Hepatocyte (in vitro differentiated cells): ENCODE measurements around the gene URAD. TPM values are rescaled to one million over a fixed set of nuclear protein-coding genes. Genes with fewer than 3 reads are reported as not detected.

ENCODE experiments used
- DNase-seq: peaks from one replicate; pipeline ENCODE4 v3.0.0-alpha.2; 2016; ENCODE audit warnings: low spot score
- H2AFZ ChIP-seq: fragments of 200-600 bp; sonication (generic); 2 replicates; pipeline ENCODE4 v1.6.0; 2016; ENCODE audit warnings: antibody characterized with exemption, mild to moderate bottlenecking
- H3K27ac ChIP-seq: fragments of 200-600 bp; sonication (generic); 2 replicates; pipeline ENCODE4 v1.5.1; 2016; ENCODE audit warnings: mild to moderate bottlenecking
- H3K27me3 ChIP-seq: fragments of 200-600 bp; sonication (generic); 2 replicates; pipeline ENCODE4 v1.6.1; 2016
- H3K36me3 ChIP-seq: fragments of 200-600 bp; sonication (generic); replicated peaks from 2 replicates; pipeline ENCODE4 v1.5.1; 2016; ENCODE audit warnings: low read depth; ENCODE audit not compliant: insufficient read depth
- H3K4me1 ChIP-seq: fragments of 200-600 bp; sonication (generic); 2 replicates; pipeline ENCODE4 v1.5.1; 2016; ENCODE audit warnings: mild to moderate bottlenecking, moderate library complexity; ENCODE audit not compliant: insufficient read depth
- H3K4me2 ChIP-seq: fragments of 200-600 bp; sonication (generic); 2 replicates; pipeline ENCODE4 v1.6.0; 2016
- H3K4me3 ChIP-seq: fragments of 200-600 bp; sonication (generic); 2 replicates; pipeline ENCODE4 v1.5.1; 2016; ENCODE audit warnings: mild to moderate bottlenecking
- H3K79me2 ChIP-seq: fragments of 200-600 bp; sonication (generic); 2 replicates; pipeline ENCODE4 v1.6.0; 2017; ENCODE audit warnings: mild to moderate bottlenecking
- H3K9me2 ChIP-seq: fragments of 200-600 bp; sonication (generic); replicated peaks from 2 replicates; pipeline ENCODE4 v1.6.0; 2017; ENCODE audit warnings: mild to moderate bottlenecking; ENCODE audit not compliant: insufficient read depth
- H3K9me3 ChIP-seq: fragments of 200-600 bp; sonication (generic); 2 replicates; pipeline ENCODE4 v1.5.1; 2016; ENCODE audit warnings: low read depth, mild to moderate bottlenecking
- H4K20me1 ChIP-seq: fragments of 200-600 bp; sonication (generic); 2 replicates; pipeline ENCODE4 v1.6.0; 2016; ENCODE audit warnings: mild to moderate bottlenecking; ENCODE audit not compliant: insufficient read depth, poor library complexity, severe bottlenecking
- EZH2 ChIP-seq: fragments of 200-600 bp; sonication (generic); IDR thresholded peaks from 2 replicates; pipeline ENCODE4 v1.6.1; 2016; ENCODE audit warnings: antibody characterized with exemption, mild to moderate bottlenecking, borderline replicate concordance
- EZH2phosphoT487 ChIP-seq: fragments of 200-600 bp; sonication (generic); IDR thresholded peaks from one replicate; pipeline ENCODE4 v1.6.1; 2018; ENCODE audit warnings: antibody characterized with exemption, mild to moderate bottlenecking, low read depth, moderate library complexity; ENCODE audit not compliant: unreplicated experiment, severe bottlenecking
- WGBS: methylation state at CpG from one replicate; pipeline ENCODE4 v1.1.6; 2016; ENCODE audit warnings: low lambda C conversion rate; ENCODE audit errors: missing lambda C conversion rate; 5-methylcytosine and 5-hydroxymethylcytosine counted together
- polyA plus RNA-seq: library from polyadenylated mRNA; unstranded; fragments of >200 nt; fragmentation: Nextera tagmentation; extraction: Ambion mirVana; gene quantifications from 2 replicates; pipeline ENCODE4 v1.2.1, GENCODE V29; 2016
- total RNA-seq: library from RNA; depleted of rRNA; stranded (reverse); fragments of >200 nt; gene quantifications from 2 replicates; pipeline ENCODE4 v1.2.3, GENCODE V29; 2014
- TF ChIP-seq, protein P1 (sequence below): fragments of 200-600 bp; sonication (generic); IDR thresholded peaks from 2 replicates; pipeline ENCODE4 v1.5.1; 2016; ENCODE audit warnings: antibody characterized with exemption, mild to moderate bottlenecking; ENCODE audit not compliant: poor library complexity

URAD gene
- total and polyA plus RNA-seq, 2 experiments from 2014 or later: 18.2 to 35.7 TPM

DNA sequence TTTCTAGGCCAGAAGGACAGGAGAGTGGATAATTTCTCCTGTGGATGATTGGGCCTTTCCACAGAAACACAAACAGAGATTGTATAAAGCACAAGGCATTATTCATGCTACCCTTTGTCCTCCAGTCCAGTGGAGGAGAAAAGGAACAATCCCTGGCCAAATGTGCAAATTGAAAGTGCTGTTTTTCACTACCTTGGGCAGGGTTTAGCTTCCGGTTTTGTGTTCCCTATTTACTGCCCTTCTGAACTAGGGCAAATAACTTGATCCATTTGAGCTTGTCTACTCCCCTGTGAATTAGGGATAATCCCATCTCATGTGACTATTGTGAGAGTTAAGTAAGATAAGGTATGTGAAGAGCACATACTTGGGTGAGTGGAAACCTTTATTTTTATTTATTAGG is 55.4 kb downstream of the URAD start:
- H3K79me2 ChIP-seq: no peaks in the 10 kb centered on the region
- TF ChIP-seq EZH2: no peak
- TF ChIP-seq, protein P1, sequence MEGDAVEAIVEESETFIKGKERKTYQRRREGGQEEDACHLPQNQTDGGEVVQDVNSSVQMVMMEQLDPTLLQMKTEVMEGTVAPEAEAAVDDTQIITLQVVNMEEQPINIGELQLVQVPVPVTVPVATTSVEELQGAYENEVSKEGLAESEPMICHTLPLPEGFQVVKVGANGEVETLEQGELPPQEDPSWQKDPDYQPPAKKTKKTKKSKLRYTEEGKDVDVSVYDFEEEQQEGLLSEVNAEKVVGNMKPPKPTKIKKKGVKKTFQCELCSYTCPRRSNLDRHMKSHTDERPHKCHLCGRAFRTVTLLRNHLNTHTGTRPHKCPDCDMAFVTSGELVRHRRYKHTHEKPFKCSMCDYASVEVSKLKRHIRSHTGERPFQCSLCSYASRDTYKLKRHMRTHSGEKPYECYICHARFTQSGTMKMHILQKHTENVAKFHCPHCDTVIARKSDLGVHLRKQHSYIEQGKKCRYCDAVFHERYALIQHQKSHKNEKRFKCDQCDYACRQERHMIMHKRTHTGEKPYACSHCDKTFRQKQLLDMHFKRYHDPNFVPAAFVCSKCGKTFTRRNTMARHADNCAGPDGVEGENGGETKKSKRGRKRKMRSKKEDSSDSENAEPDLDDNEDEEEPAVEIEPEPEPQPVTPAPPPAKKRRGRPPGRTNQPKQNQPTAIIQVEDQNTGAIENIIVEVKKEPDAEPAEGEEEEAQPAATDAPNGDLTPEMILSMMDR: no peak
- no peak for TF ChIP-seq EZH2phosphoT487
- WGBS: 83% methylated on average over 1 of the region's 1 CpG
- no peaks in the 10 kb centered on the region for H3K4me1 ChIP-seq
- no peak overlapping the region for H3K4me2 ChIP-seq
- no peak overlapping the region for H3K27ac ChIP-seq
- H3K9me2 ChIP-seq: no peaks in the 10 kb centered on the region
- no peaks in the 10 kb centered on the region for H3K9me3 ChIP-seq
- H2AFZ ChIP-seq: no peak overlapping the region
- H3K27me3 ChIP-seq: peaks cover 40% of the 10 kb centered on the region
- DNase-seq: no peak
- H3K4me3 ChIP-seq: no peak overlapping the region
- H3K36me3 ChIP-seq: no peaks in the 10 kb centered on the region
- H4K20me1 ChIP-seq: no peaks in the 10 kb centered on the region

DNA sequence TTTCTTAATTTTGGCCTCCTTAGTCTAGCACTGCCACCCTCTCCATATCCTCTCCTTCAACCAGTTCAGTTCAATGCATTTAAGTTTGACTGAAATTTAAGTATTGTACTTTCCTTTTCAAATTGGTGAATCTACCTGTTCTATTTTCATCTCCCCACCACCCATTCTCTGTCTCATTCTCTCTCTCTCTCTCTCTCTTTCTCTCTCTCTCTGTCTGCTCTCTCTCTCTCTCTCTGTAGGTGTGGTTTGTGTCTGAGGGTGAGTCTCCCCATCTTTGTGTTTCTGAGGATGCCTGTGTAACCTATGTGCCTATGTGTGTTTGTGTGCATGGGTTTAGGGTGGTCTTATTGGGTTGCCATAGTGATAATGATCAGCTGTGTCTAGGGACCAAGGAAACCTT is 58.6 kb downstream of the URAD start:
- no peaks in the 10 kb centered on the region for H4K20me1 ChIP-seq
- TF ChIP-seq, protein P1: no peak
- TF ChIP-seq EZH2: no peak
- no peak for TF ChIP-seq EZH2phosphoT487
- H3K36me3 ChIP-seq: no peaks in the 10 kb centered on the region
- H3K4me3 ChIP-seq: no peak overlapping the region
- no peak for DNase-seq
- no peaks in the 10 kb centered on the region for H3K4me1 ChIP-seq
- H3K27ac ChIP-seq: no peak overlapping the region
- no peak overlapping the region for H2AFZ ChIP-seq
- no peaks in the 10 kb centered on the region for H3K79me2 ChIP-seq
- H3K27me3 ChIP-seq: peaks cover 72% of the 10 kb centered on the region
- H3K4me2 ChIP-seq: no peak overlapping the region
- no peaks in the 10 kb centered on the region for H3K9me2 ChIP-seq
- no peaks in the 10 kb centered on the region for H3K9me3 ChIP-seq

DNA sequence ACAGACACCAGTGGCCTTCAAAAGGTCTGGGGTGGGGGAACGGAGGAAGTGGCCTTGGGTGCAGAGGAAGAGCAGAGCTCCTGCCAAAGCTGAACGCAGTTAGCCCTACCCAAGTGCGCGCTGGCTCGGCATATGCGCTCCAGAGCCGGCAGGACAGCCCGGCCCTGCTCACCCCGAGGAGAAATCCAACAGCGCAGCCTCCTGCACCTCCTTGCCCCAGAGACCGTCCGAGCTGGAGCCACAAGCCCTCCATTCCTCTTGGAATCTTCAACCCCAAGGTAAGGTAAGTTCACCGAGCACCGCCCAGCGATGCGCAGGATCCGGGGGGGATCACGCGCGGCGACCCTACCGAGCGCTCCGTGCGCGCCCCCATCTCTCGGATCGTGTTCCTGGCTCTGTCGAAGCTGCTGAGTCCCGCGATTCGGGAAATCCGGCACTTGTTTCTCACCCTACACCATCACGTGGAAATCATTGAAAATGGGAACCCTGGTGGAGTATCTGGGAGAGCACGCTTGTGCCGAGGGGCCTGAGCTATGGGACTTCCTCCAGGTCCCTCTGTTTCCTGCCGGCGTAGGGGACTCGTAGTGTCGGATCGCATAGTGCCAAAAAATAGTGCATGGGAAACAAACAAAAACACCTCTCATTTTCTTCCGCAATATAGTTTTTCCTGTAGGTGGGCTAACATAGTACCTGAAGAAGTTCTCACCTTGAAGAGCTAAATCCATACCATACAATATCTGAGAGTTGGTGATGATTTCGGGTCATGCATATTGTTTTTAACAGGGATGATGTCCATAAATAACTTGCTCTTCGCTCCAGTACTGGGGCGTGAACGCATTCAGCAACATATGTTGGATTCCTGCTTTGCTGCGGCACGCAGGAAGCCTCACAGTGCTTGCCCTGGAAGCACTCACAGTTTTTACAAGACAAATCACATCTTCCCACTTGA is 59.4 kb downstream of the URAD start:
- H3K27me3 ChIP-seq: peaks cover 80% of the 10 kb centered on the region
- 22% methylated on average over 48 of the region's 48 CpGs for WGBS
- H2AFZ ChIP-seq: no peak overlapping the region
- H3K4me2 ChIP-seq: no peak overlapping the region
- no peaks in the 10 kb centered on the region for H3K9me2 ChIP-seq
- no peaks in the 10 kb centered on the region for H3K36me3 ChIP-seq
- no peak overlapping the region for H3K27ac ChIP-seq
- no peaks in the 10 kb centered on the region for H3K79me2 ChIP-seq
- no peak for DNase-seq
- H3K4me1 ChIP-seq: no peaks in the 10 kb centered on the region
- TF ChIP-seq, protein P1: no peak
- TF ChIP-seq EZH2 (no peak), EZH2phosphoT487 (no peak)
- no peaks in the 10 kb centered on the region for H4K20me1 ChIP-seq
- no peak overlapping the region for H3K4me3 ChIP-seq
- no peaks in the 10 kb centered on the region for H3K9me3 ChIP-seq
